ENCODE data around the gene MASP1. TPM values are rescaled to one million over a fixed set of nuclear protein-coding genes. Genes with fewer than 3 reads are reported as not detected.
"Not testable (repeated sequence)": the region's sequence is repeated elsewhere in the genome, so short reads cannot be mapped to it uniquely, and the experiment has no call there.

MASP1 gene
- total RNA-seq, 2 donors from 2014 or later: 1.9 to 2.6 TPM

DNA sequence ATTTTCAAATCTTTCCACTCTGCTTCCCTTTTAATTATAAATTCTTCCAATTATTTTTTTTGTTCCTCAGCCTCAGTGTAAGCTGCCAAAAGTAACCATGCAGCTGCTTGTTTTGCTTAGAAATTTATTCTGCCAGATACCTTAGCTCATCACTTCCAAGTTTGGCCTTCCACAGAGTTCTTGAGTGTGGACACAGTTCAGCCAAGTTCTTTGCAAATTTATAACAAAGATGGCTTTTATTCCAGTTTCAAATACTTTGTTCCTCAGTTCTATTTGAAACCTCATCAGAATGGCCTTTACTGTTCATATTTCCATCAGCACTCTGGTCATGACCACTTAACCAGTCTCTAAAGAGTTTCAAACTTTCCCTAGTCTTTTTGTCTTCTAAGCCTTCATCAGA lies 83.9 kb downstream of the MASP1 start:
- H3K4me3 ChIP-seq: no peak overlapping the region
- H3K9me3 ChIP-seq: no peaks in the 10 kb centered on the region
- H3K4me1 ChIP-seq (ENCODE audit: control insufficient read depth in 1 of 2, low read depth in 2 of 2): peaks cover 31 to 57% of the 10 kb centered on the region in 2 donors
- H3K27ac ChIP-seq: peak overlapping the region; percentile 48 to 80
- no peaks in the 10 kb centered on the region for H3K27me3 ChIP-seq (replicated peaks; ENCODE audit: insufficient read depth)
- H3K36me3 ChIP-seq: no peaks in the 10 kb centered on the region
- DNase-seq (ENCODE audit: low spot score) (no peak), ATAC-seq (ENCODE audit: insufficient number of reproducible peaks, low FRiP score, low read depth) (no peak)
- TF ChIP-seq, protein P1, sequence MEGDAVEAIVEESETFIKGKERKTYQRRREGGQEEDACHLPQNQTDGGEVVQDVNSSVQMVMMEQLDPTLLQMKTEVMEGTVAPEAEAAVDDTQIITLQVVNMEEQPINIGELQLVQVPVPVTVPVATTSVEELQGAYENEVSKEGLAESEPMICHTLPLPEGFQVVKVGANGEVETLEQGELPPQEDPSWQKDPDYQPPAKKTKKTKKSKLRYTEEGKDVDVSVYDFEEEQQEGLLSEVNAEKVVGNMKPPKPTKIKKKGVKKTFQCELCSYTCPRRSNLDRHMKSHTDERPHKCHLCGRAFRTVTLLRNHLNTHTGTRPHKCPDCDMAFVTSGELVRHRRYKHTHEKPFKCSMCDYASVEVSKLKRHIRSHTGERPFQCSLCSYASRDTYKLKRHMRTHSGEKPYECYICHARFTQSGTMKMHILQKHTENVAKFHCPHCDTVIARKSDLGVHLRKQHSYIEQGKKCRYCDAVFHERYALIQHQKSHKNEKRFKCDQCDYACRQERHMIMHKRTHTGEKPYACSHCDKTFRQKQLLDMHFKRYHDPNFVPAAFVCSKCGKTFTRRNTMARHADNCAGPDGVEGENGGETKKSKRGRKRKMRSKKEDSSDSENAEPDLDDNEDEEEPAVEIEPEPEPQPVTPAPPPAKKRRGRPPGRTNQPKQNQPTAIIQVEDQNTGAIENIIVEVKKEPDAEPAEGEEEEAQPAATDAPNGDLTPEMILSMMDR (IDR thresholded peaks at IDR 0.05): no peak

DNA sequence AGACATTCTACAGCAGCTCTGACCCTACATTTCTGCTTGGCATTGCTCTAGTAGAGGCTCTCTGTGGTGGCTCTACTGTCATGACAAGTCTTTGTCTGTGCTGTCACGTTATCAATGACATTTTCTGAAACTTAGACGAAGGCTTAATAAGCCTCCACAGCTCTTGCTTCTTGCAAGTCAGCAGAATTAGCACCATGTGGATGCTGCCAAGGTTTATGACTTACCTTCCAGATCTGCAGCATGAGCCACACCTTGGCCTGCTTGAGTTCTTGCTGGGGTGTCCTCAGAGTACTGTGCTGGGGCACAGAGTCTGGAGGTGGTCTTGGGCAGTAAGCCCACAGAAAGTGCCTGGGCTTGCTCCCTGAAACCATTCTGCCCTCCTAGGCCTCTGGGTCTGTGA lies 84.5 kb downstream of the MASP1 start:
- TF ChIP-seq, protein P1 (IDR thresholded peaks at IDR 0.05): no peak
- peaks cover 31 to 52% of the 10 kb centered on the region in 2 donors for H3K4me1 ChIP-seq (ENCODE audit: control insufficient read depth in 1 of 2, low read depth in 2 of 2)
- ATAC-seq (ENCODE audit: insufficient number of reproducible peaks, low FRiP score, low read depth) (no peak), DNase-seq (ENCODE audit: low spot score) (no peak)
- no peaks in the 10 kb centered on the region for H3K27me3 ChIP-seq (replicated peaks; ENCODE audit: insufficient read depth)
- H3K27ac ChIP-seq: peak overlapping the region; percentile 48 to 80
- no peaks in the 10 kb centered on the region for H3K9me3 ChIP-seq
- no peak overlapping the region for H3K4me3 ChIP-seq
- H3K36me3 ChIP-seq: no peaks in the 10 kb centered on the region

DNA sequence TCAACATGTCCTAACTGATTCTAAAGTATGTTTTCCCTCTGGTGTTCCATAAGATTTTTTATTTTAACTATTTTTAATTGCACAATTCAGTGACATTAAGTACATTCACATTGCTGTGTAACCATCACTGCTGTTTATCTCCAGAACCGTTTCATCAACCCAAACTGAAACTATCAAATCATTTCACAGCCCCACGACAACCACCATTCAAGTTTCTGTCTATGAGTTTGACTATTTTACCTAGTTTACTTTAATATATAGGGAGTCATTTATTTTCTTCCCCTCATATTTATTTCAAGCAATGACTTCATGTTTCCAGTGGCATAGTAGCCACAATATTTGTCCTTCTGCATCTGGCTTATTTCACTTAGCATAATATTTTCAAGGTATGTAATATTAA lies 85.9 kb downstream of the MASP1 start:
- H3K4me1 ChIP-seq (ENCODE audit: control insufficient read depth in 1 of 2, low read depth in 2 of 2): peaks cover 23 to 38% of the 10 kb centered on the region in 2 donors
- TF ChIP-seq, protein P1 (IDR thresholded peaks at IDR 0.05): no peak
- no peak for ATAC-seq (ENCODE audit: insufficient number of reproducible peaks, low FRiP score, low read depth)

DNA sequence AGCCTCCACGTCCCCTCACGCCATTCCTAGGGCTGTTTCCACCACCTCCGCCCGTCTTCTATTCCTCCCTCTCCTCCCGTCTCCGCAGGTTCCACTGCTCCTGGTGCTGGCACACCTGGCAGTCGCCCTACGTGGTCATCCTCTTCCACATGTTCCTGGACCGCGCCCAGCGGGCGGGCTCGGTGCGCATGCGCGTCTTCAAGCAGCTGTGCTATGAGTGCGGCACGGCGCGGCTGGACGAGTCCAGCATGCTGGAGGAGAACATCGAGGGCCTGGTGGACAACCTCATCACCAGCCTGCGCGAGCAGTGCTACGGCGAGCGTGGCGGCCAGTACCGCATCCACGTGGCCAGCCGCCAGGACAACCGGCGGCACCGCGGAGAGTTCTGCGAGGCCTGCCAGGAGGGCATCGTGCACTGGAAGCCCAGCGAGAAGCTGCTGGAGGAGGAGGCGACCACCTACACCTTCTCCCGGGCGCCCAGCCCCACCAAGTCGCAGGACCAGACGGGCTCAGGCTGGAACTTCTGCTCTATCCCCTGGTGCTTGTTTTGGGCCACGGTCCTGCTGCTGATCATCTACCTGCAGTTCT lies 92.0 kb downstream of the MASP1 start:
- not testable (repeated sequence) for H3K4me1 ChIP-seq (ENCODE audit: control insufficient read depth in 1 of 2, low read depth in 2 of 2); H3K27ac ChIP-seq; H3K4me3 ChIP-seq; H3K36me3 ChIP-seq; H3K27me3 ChIP-seq (replicated peaks; ENCODE audit: insufficient read depth); ATAC-seq (ENCODE audit: insufficient number of reproducible peaks, low FRiP score, low read depth); H3K9me3 ChIP-seq; DNase-seq (ENCODE audit: low spot score)

More for the DNA sequence above, 85.9 kb downstream of the MASP1 start:
- no peak overlapping the region for H3K27ac ChIP-seq
- no peaks in the 10 kb centered on the region for H3K9me3 ChIP-seq
- no peak overlapping the region for H3K4me3 ChIP-seq
- H3K27me3 ChIP-seq (replicated peaks; ENCODE audit: insufficient read depth): no peaks in the 10 kb centered on the region
- H3K36me3 ChIP-seq: no peaks in the 10 kb centered on the region
- no peak for DNase-seq (ENCODE audit: low spot score)

DNA sequence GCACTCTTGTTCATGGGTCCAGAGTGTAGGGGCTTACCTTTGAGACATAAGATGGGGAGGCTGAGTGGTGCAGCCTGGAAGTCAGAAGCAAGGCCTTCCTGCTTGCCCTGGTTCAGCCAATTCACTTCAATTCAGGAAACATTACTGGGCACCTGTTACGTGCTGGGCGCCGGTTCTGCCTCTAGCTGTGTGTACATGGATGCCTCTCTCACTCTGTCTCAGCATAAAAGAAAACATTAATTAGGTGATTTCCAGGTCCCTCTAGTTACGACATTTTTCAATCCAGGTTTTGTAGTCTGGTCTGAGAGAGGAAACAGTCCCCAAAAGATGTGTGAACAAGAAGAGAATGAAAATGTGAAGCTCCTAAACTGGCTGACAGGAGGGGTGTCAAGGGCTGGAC lies 93.0 kb downstream of the MASP1 start:
- H3K36me3 ChIP-seq: no peaks in the 10 kb centered on the region
- H3K27ac ChIP-seq: no peak overlapping the region
- H3K9me3 ChIP-seq: no peaks in the 10 kb centered on the region
- ATAC-seq (ENCODE audit: insufficient number of reproducible peaks, low FRiP score, low read depth) (no peak), DNase-seq (ENCODE audit: low spot score) (no peak)
- TF ChIP-seq, protein P1 (IDR thresholded peaks at IDR 0.05): no peak
- no peak overlapping the region for H3K4me3 ChIP-seq
- no peaks in the 10 kb centered on the region for H3K27me3 ChIP-seq (replicated peaks; ENCODE audit: insufficient read depth)
- peaks cover 6 to 17% of the 10 kb centered on the region in 2 donors for H3K4me1 ChIP-seq (ENCODE audit: control insufficient read depth in 1 of 2, low read depth in 2 of 2)

DNA sequence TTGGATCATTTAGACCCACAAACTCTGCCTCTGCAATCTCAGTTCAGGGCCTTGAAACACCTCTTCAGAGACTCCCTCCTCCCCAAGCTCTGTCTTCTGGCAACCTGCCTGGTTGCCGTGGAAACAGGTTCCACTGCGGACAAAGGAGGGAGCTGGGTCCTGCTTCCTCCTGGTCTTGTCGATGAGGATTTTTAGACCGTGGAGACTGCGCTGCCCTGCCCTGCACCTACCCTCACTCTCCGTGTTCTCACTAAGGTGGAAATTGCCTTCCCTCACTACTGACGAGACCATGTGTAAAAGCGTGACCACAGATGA lies 94.2 kb downstream of the MASP1 start, which contains the start of gene RTP1:
Gene RTP1, plus strand, starts transcription at position 152 of the 315 bp plus-strand sequence. Its CDS starts 30 bp downstream, at position 182.
- H3K4me3 ChIP-seq: no peak within 1 kb of the TSS
- H3K36me3 ChIP-seq: no peaks in the 10 kb centered on the region
- no peak for DNase-seq (ENCODE audit: low spot score)
- H3K27me3 ChIP-seq (replicated peaks; ENCODE audit: insufficient read depth): no peaks in the 10 kb centered on the region
- no peak for ATAC-seq (ENCODE audit: insufficient number of reproducible peaks, low FRiP score, low read depth)
- TF ChIP-seq, protein P1 (IDR thresholded peaks at IDR 0.05): no peak
- no peaks in the 10 kb centered on the region for H3K9me3 ChIP-seq
- no peak within 1 kb of the TSS for H3K27ac ChIP-seq
- peaks cover 6 to 29% of the 10 kb centered on the region in 2 donors for H3K4me1 ChIP-seq (ENCODE audit: control insufficient read depth in 1 of 2, low read depth in 2 of 2)

Measured in thoracic aorta (tissue), 2 donors.